ENCODE data around the gene FAF2. TPM values are rescaled to one million over a fixed set of nuclear protein-coding genes. Genes with fewer than 3 reads are reported as not detected.

Gene FAF2
- total RNA-seq, 1 experiment from 2014 or later = 32.9 TPM

GRCh38 chr5:176446028-176446665 is 2.0 kb upstream of the FAF2 start:
- H3K4me3 Mint-ChIP-seq = peak overlapping the region; percentile 94
- H3K27me3 Mint-ChIP-seq (ENCODE audit: low read depth) = no peaks in the 10 kb centered on the region; the same call in 1 of the 2 replicates
- 0 out of 2 replicates have a peak, but pooled peaks cover 3% of the 10 kb centered on the region for H3K36me3 Mint-ChIP-seq
- CTCF ChIA-PET = interaction anchor here (0.7 to 3.1 kb wide), 2 partner anchors 29 kb away, joined by 3 to 45 read pairs; partner anchors contain the start of gene CLTB
- ATAC-seq (no peak), DNase-seq (ENCODE audit: low spot score) (no peak)
- POLR2A ChIA-PET = no interaction called here
- TF ChIP-seq FOXJ3 (CRISPR knock-in tag; IDR thresholded peaks at IDR 0.05; ENCODE audit: borderline replicate concordance) (no peak), HMGXB4 (CRISPR knock-in tag; IDR thresholded peaks at IDR 0.05) (no peak), TEAD1 (CRISPR knock-in tag; IDR thresholded peaks at IDR 0.05) (no peak), CREB1 (CRISPR knock-in tag; IDR thresholded peaks at IDR 0.05) (no peak), ZNF423 (CRISPR knock-in tag; IDR thresholded peaks at IDR 0.05) (no peak), SMAD4 (CRISPR knock-in tag; IDR thresholded peaks at IDR 0.05) (no peak), SOX15 (CRISPR knock-in tag; IDR thresholded peaks at IDR 0.05) (no peak), MXD4 (CRISPR knock-in tag; IDR thresholded peaks at IDR 0.05; ENCODE audit: borderline replicate concordance) (no peak), ZNF232 (CRISPR knock-in tag; IDR thresholded peaks at IDR 0.05) (no peak)
- TF ChIP-seq, protein P1, sequence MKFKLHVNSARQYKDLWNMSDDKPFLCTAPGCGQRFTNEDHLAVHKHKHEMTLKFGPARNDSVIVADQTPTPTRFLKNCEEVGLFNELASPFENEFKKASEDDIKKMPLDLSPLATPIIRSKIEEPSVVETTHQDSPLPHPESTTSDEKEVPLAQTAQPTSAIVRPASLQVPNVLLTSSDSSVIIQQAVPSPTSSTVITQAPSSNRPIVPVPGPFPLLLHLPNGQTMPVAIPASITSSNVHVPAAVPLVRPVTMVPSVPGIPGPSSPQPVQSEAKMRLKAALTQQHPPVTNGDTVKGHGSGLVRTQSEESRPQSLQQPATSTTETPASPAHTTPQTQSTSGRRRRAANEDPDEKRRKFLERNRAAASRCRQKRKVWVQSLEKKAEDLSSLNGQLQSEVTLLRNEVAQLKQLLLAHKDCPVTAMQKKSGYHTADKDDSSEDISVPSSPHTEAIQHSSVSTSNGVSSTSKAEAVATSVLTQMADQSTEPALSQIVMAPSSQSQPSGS (CRISPR knock-in tag; IDR thresholded peaks at IDR 0.05; ENCODE audit: borderline replicate concordance, low read depth) = no peak
- TF ChIP-seq, protein P2, sequence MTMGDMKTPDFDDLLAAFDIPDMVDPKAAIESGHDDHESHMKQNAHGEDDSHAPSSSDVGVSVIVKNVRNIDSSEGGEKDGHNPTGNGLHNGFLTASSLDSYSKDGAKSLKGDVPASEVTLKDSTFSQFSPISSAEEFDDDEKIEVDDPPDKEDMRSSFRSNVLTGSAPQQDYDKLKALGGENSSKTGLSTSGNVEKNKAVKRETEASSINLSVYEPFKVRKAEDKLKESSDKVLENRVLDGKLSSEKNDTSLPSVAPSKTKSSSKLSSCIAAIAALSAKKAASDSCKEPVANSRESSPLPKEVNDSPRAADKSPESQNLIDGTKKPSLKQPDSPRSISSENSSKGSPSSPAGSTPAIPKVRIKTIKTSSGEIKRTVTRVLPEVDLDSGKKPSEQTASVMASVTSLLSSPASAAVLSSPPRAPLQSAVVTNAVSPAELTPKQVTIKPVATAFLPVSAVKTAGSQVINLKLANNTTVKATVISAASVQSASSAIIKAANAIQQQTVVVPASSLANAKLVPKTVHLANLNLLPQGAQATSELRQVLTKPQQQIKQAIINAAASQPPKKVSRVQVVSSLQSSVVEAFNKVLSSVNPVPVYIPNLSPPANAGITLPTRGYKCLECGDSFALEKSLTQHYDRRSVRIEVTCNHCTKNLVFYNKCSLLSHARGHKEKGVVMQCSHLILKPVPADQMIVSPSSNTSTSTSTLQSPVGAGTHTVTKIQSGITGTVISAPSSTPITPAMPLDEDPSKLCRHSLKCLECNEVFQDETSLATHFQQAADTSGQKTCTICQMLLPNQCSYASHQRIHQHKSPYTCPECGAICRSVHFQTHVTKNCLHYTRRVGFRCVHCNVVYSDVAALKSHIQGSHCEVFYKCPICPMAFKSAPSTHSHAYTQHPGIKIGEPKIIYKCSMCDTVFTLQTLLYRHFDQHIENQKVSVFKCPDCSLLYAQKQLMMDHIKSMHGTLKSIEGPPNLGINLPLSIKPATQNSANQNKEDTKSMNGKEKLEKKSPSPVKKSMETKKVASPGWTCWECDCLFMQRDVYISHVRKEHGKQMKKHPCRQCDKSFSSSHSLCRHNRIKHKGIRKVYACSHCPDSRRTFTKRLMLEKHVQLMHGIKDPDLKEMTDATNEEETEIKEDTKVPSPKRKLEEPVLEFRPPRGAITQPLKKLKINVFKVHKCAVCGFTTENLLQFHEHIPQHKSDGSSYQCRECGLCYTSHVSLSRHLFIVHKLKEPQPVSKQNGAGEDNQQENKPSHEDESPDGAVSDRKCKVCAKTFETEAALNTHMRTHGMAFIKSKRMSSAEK (CRISPR knock-in tag; IDR thresholded peaks at IDR 0.05; ENCODE audit: borderline replicate concordance) = no peak
- TF ChIP-seq, protein P3, sequence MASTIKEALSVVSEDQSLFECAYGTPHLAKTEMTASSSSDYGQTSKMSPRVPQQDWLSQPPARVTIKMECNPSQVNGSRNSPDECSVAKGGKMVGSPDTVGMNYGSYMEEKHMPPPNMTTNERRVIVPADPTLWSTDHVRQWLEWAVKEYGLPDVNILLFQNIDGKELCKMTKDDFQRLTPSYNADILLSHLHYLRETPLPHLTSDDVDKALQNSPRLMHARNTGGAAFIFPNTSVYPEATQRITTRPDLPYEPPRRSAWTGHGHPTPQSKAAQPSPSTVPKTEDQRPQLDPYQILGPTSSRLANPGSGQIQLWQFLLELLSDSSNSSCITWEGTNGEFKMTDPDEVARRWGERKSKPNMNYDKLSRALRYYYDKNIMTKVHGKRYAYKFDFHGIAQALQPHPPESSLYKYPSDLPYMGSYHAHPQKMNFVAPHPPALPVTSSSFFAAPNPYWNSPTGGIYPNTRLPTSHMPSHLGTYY (CRISPR knock-in tag; IDR thresholded peaks at IDR 0.05) = no peak
- TF ChIP-seq, protein P4, sequence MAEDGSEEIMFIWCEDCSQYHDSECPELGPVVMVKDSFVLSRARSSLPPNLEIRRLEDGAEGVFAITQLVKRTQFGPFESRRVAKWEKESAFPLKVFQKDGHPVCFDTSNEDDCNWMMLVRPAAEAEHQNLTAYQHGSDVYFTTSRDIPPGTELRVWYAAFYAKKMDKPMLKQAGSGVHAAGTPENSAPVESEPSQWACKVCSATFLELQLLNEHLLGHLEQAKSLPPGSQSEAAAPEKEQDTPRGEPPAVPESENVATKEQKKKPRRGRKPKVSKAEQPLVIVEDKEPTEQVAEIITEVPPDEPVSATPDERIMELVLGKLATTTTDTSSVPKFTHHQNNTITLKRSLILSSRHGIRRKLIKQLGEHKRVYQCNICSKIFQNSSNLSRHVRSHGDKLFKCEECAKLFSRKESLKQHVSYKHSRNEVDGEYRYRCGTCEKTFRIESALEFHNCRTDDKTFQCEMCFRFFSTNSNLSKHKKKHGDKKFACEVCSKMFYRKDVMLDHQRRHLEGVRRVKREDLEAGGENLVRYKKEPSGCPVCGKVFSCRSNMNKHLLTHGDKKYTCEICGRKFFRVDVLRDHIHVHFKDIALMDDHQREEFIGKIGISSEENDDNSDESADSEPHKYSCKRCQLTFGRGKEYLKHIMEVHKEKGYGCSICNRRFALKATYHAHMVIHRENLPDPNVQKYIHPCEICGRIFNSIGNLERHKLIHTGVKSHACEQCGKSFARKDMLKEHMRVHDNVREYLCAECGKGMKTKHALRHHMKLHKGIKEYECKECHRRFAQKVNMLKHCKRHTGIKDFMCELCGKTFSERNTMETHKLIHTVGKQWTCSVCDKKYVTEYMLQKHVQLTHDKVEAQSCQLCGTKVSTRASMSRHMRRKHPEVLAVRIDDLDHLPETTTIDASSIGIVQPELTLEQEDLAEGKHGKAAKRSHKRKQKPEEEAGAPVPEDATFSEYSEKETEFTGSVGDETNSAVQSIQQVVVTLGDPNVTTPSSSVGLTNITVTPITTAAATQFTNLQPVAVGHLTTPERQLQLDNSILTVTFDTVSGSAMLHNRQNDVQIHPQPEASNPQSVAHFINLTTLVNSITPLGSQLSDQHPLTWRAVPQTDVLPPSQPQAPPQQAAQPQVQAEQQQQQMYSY (CRISPR knock-in tag; IDR thresholded peaks at IDR 0.05) = no peak
- TF ChIP-seq, protein P5, sequence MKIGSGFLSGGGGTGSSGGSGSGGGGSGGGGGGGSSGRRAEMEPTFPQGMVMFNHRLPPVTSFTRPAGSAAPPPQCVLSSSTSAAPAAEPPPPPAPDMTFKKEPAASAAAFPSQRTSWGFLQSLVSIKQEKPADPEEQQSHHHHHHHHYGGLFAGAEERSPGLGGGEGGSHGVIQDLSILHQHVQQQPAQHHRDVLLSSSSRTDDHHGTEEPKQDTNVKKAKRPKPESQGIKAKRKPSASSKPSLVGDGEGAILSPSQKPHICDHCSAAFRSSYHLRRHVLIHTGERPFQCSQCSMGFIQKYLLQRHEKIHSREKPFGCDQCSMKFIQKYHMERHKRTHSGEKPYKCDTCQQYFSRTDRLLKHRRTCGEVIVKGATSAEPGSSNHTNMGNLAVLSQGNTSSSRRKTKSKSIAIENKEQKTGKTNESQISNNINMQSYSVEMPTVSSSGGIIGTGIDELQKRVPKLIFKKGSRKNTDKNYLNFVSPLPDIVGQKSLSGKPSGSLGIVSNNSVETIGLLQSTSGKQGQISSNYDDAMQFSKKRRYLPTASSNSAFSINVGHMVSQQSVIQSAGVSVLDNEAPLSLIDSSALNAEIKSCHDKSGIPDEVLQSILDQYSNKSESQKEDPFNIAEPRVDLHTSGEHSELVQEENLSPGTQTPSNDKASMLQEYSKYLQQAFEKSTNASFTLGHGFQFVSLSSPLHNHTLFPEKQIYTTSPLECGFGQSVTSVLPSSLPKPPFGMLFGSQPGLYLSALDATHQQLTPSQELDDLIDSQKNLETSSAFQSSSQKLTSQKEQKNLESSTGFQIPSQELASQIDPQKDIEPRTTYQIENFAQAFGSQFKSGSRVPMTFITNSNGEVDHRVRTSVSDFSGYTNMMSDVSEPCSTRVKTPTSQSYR (CRISPR knock-in tag; IDR thresholded peaks at IDR 0.05) = no peak
- TF ChIP-seq, protein P6, sequence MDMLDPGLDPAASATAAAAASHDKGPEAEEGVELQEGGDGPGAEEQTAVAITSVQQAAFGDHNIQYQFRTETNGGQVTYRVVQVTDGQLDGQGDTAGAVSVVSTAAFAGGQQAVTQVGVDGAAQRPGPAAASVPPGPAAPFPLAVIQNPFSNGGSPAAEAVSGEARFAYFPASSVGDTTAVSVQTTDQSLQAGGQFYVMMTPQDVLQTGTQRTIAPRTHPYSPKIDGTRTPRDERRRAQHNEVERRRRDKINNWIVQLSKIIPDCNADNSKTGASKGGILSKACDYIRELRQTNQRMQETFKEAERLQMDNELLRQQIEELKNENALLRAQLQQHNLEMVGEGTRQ (CRISPR knock-in tag; IDR thresholded peaks at IDR 0.05) = no peak
- peaks cover 4% of the 10 kb centered on the region; the same call in 1 of the 2 replicates for H3K9me3 Mint-ChIP-seq
- H3K4me1 Mint-ChIP-seq = peaks cover 26% of the 10 kb centered on the region
- peak overlapping the region; percentile 25; the same call in 1 of the 2 replicates for H3K27ac Mint-ChIP-seq
